CD14-positive monocyte (primary cell): ENCODE data around the gene C9orf50. TPM values are rescaled to one million over a fixed set of nuclear protein-coding genes. Genes with fewer than 3 reads are reported as not detected.

Experiments used
- DNase-seq, 3 donors: peaks; one replicate each; pipeline ENCODE4 v3.0.0-alpha.2; 2011 to 2022
- H2AFZ ChIP-seq: 2 replicates; pipeline ENCODE4 v1.6.0; 2012; ENCODE audit warnings: mild to moderate bottlenecking, low read depth, low read length, inconsistent platforms; ENCODE audit not compliant: insufficient read depth, poor library complexity, severe bottlenecking
- H3K27ac ChIP-seq, 2 donors: 1 replicate in 1 of 2; 2 replicates in 1 of 2; pipeline ENCODE4 v1.5.1; 2012 to 2013; ENCODE audit warnings: low read length in 2 of 2, control low read depth in 1 of 2, inconsistent platforms in 1 of 2, low read depth in 1 of 2, mild to moderate bottlenecking in 1 of 2
- H3K27me3 ChIP-seq, 2 donors: one replicate each; pipeline versions ENCODE4 v1.6.0 to v1.6.1; 2011 to 2013; ENCODE audit warnings: low read length in 2 of 2; ENCODE audit not compliant: control insufficient read depth in 2 of 2, insufficient read depth in 2 of 2
- H3K36me3 ChIP-seq, 2 donors: replicated peaks in 1 of 2; 1 replicate in 1 of 2; 2 replicates in 1 of 2; pipeline versions ENCODE4 v1.5.1 to v1.6.1; 2012 to 2013; ENCODE audit warnings: low read length in 2 of 2, control low read depth in 1 of 2, inconsistent platforms in 1 of 2, mild to moderate bottlenecking in 1 of 2; ENCODE audit not compliant: insufficient read depth in 2 of 2, control insufficient read depth in 1 of 2
- H3K4me1 ChIP-seq, 2 donors: 1 replicate in 1 of 2; 2 replicates in 1 of 2; pipeline versions ENCODE4 v1.5.1 to v1.6.1; 2012 to 2013; ENCODE audit warnings: low read length in 2 of 2, control low read depth in 1 of 2, inconsistent platforms in 1 of 2, mild to moderate bottlenecking in 1 of 2, moderate library complexity in 1 of 2; ENCODE audit not compliant: insufficient read depth in 2 of 2, control insufficient read depth in 1 of 2
- H3K4me2 ChIP-seq: replicated peaks from 2 replicates; pipeline ENCODE3; 2012; ENCODE audit warnings: low read length, moderate library complexity, mild to moderate bottlenecking; ENCODE audit not compliant: poor library complexity, severe bottlenecking; ENCODE audit errors: extremely low read depth
- H3K4me3 ChIP-seq, 3 experiments: fragments of 200-600 bp in 1 of 3; sonication (generic) in 1 of 3; replicated peaks in 1 of 3; 1 replicate in 2 of 3; 2 replicates in 1 of 3; pipeline ENCODE4 v1.5.1; 2011 to 2013; ENCODE audit warnings: low read length in 3 of 3, mild to moderate bottlenecking in 3 of 3, control low read depth in 2 of 3, low read depth in 2 of 3, inconsistent platforms in 1 of 3, moderate library complexity in 1 of 3
- H3K79me2 ChIP-seq: 2 replicates; pipeline ENCODE4 v1.6.0; 2012; ENCODE audit warnings: mild to moderate bottlenecking, control low read depth, inconsistent platforms, low read length, moderate library complexity; ENCODE audit not compliant: insufficient read depth
- H3K9ac ChIP-seq: 2 replicates; pipeline ENCODE4 v1.6.0; 2017; ENCODE audit warnings: low read length, mild to moderate bottlenecking; ENCODE audit not compliant: insufficient read depth, poor library complexity, severe bottlenecking
- H3K9me3 ChIP-seq, 2 donors: replicated peaks in 1 of 2; 1 replicate in 1 of 2; 2 replicates in 1 of 2; pipeline versions ENCODE4 v1.5.1 to v1.6.1; 2012 to 2013; ENCODE audit warnings: low read length in 2 of 2, control low read depth in 1 of 2; ENCODE audit not compliant: control insufficient read depth in 1 of 2, insufficient read depth in 1 of 2
- H4K20me1 ChIP-seq: 2 replicates; pipeline ENCODE4 v1.6.0; 2012; ENCODE audit warnings: mild to moderate bottlenecking, low read length, control low read depth, moderate library complexity; ENCODE audit not compliant: insufficient read depth
- H3K27ac Mint-ChIP-seq, 7 donors: one replicate each; pipeline ENCODE4 v1.8.0; 2020; ENCODE audit warnings: mild to moderate bottlenecking in 7 of 7, mixed read lengths in 7 of 7, moderate library complexity in 6 of 7, inconsistent platforms in 2 of 7
- H3K27me3 Mint-ChIP-seq, 3 donors: one replicate each; pipeline ENCODE4 v1.8.0; 2021 to 2022; ENCODE audit warnings: low read depth in 3 of 3, mild to moderate bottlenecking in 3 of 3, mixed read lengths in 3 of 3, moderate library complexity in 3 of 3, inconsistent platforms in 1 of 3
- H3K36me3 Mint-ChIP-seq, 2 donors: one replicate each; pipeline ENCODE4 v1.8.0; 2020; ENCODE audit warnings: mixed read lengths in 2 of 2, inconsistent platforms in 1 of 2, mild to moderate bottlenecking in 1 of 2
- H3K4me1 Mint-ChIP-seq: one replicate; pipeline ENCODE4 v1.8.0; 2020; ENCODE audit warnings: mild to moderate bottlenecking, mixed read lengths
- H3K4me3 Mint-ChIP-seq, 2 donors: one replicate each; pipeline ENCODE4 v1.8.0; 2020; ENCODE audit warnings: mild to moderate bottlenecking in 2 of 2, mixed read lengths in 2 of 2, moderate library complexity in 1 of 2
- H3K9me3 Mint-ChIP-seq, 7 donors: one replicate each; pipeline ENCODE4 v1.8.0; 2020 to 2022; ENCODE audit warnings: mixed read lengths in 7 of 7, mild to moderate bottlenecking in 6 of 7, moderate library complexity in 6 of 7, inconsistent platforms in 2 of 7
- WGBS: methylation state at CpG from one replicate; pipeline ENCODE4 v1.1.5; 2013; ENCODE audit warnings: missing lambda C conversion rate; ENCODE audit not compliant: insufficient coverage; 5-methylcytosine and 5-hydroxymethylcytosine counted together
- intact Hi-C, 2 donors: fragments of 100-400 bp; cut with micrococcal nuclease; formaldehyde crosslinking; loops; one replicate each; pipeline versions ENCODE4 v1.15.0 to v1.15.1; 2023
- polyA plus RNA-seq, 3 donors: library from polyadenylated mRNA; depleted of rRNA in 1 of 3; unstranded in 2 of 3; stranded (reverse) in 1 of 3; fragments of 300-500 nt in 2 of 3; fragments of >200 nt in 1 of 3; fragmentation: Illumina TruSeq in 2 of 3; gene quantifications; 1 replicate in 2 of 3; 2 replicates in 1 of 3; pipeline ENCODE4 v1.2.3, GENCODE V29; 2012 to 2021
- TF ChIP-seq, protein P1 (sequence below): fragments of 200-600 bp; IDR thresholded peaks from one replicate; pipeline ENCODE4 v1.8.0; 2022; ENCODE audit warnings: antibody characterized with exemption, mild to moderate bottlenecking

Gene C9orf50
- polyA plus RNA-seq, 3 donors, result not detected

GRCh38 chr9:129624168-129624759 lies 3.4 kb upstream of the C9orf50 start:
- Histone ChIP-seq H2AFZ (peak overlapping the region; percentile 17), H3K4me3 (peak overlapping the region in 1 of 3 experiments; percentile 83), H3K79me2 (peaks cover 34% of the 10 kb centered on the region), H3K27ac (peak overlapping the region; percentile 70 to 86), H3K27me3 (peaks cover 15 to 21% of the 10 kb centered on the region in 2 donors), H4K20me1 (peaks cover 29% of the 10 kb centered on the region), H3K9me3 (peaks cover 0 to 5% of the 10 kb centered on the region in 2 donors), H3K4me1 (peaks cover 59 to 67% of the 10 kb centered on the region in 2 donors), H3K36me3 (peaks cover 0 to under 1% of the 10 kb centered on the region in 2 donors), H3K9ac (no peak overlapping the region), H3K4me2 (peak overlapping the region; percentile 84)
- H3K27ac Mint-ChIP-seq, result peak overlapping the region; percentile 89 to 96 (median 93)
- peaks cover 15 to 24% (median 21%) of the 10 kb centered on the region in 3 donors for H3K27me3 Mint-ChIP-seq
- intact Hi-C loops, result loop anchor here in 1 of 2 donors (2.0 to 5.0 kb wide), 2 partner anchors 13 to 277 kb away; no protein-coding TSS in a partner anchor
- peaks cover 14 to 16% of the 10 kb centered on the region in 2 donors for H3K36me3 Mint-ChIP-seq
- peak overlapping the region in 1 of 2 donors; percentile 39 for H3K4me3 Mint-ChIP-seq
- WGBS, result 9% methylated on average over 4 of the region's 12 CpGs
- H3K9me3 Mint-ChIP-seq, result peaks cover 0 to 8% (median 1%) of the 10 kb centered on the region in 7 donors
- TF ChIP-seq, protein P1, sequence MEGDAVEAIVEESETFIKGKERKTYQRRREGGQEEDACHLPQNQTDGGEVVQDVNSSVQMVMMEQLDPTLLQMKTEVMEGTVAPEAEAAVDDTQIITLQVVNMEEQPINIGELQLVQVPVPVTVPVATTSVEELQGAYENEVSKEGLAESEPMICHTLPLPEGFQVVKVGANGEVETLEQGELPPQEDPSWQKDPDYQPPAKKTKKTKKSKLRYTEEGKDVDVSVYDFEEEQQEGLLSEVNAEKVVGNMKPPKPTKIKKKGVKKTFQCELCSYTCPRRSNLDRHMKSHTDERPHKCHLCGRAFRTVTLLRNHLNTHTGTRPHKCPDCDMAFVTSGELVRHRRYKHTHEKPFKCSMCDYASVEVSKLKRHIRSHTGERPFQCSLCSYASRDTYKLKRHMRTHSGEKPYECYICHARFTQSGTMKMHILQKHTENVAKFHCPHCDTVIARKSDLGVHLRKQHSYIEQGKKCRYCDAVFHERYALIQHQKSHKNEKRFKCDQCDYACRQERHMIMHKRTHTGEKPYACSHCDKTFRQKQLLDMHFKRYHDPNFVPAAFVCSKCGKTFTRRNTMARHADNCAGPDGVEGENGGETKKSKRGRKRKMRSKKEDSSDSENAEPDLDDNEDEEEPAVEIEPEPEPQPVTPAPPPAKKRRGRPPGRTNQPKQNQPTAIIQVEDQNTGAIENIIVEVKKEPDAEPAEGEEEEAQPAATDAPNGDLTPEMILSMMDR, result peak; percentile 92
- peak; percentile 38 to 66 (median 58) for DNase-seq
- H3K4me1 Mint-ChIP-seq, result peaks cover 66% of the 10 kb centered on the region

DNA sequence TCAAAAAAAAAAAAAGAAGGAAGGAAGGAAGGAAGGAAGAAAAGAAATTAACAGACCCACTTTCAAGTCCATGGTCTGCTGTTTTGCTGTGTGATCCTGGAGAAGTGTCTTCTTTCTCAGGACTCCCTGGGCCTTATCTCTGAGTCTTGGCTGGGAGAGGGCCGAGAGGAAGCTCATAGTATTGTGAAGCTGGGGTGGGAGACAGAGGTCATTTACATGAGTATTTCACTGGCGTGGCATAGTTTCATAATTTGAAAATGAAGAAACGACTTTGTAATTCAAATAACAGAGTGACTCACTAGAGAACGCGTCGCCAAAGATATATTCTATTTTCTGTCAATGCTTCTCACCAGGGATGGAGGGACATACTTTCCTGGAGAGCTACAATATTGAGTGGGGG lies 2.4 kb upstream of the C9orf50 start:
- peaks cover 57% of the 10 kb centered on the region for H3K4me1 Mint-ChIP-seq
- Histone ChIP-seq H4K20me1 (peaks cover 19% of the 10 kb centered on the region), H3K79me2 (peaks cover 25% of the 10 kb centered on the region), H3K4me2 (no peak overlapping the region), H3K4me1 (peaks cover 59 to 67% of the 10 kb centered on the region in 2 donors), H3K27me3 (peaks cover 19 to 28% of the 10 kb centered on the region in 2 donors), H2AFZ (no peak overlapping the region), H3K9me3 (peaks cover 0 to 5% of the 10 kb centered on the region in 2 donors), H3K9ac (no peak overlapping the region), H3K36me3 (no peaks in the 10 kb centered on the region), H3K4me3 (no peak overlapping the region), H3K27ac (peak overlapping the region in 1 of 2 donors; percentile 57)
- peak overlapping the region; percentile 54 to 58 for H3K4me3 Mint-ChIP-seq
- peaks cover 5 to 17% of the 10 kb centered on the region in 2 donors for H3K36me3 Mint-ChIP-seq
- DNase-seq, result peak; percentile 72 to 86 (median 76)
- H3K27me3 Mint-ChIP-seq, result peaks cover 21 to 30% (median 27%) of the 10 kb centered on the region in 3 donors
- peak overlapping the region; percentile 66 to 96 (median 93) for H3K27ac Mint-ChIP-seq
- peaks cover 0 to 10% (median 4%) of the 10 kb centered on the region in 7 donors for H3K9me3 Mint-ChIP-seq
- intact Hi-C loops, result loop anchor here in 1 of 2 donors (5.0 kb wide), 1 partner anchor 276 kb away; no protein-coding TSS in a partner anchor
- 0% methylated on average over 2 of the region's 6 CpGs for WGBS
- TF ChIP-seq, protein P1, result no peak
